ENCODE measurements around the gene TRA2B.

The TRA2B gene

DNA sequence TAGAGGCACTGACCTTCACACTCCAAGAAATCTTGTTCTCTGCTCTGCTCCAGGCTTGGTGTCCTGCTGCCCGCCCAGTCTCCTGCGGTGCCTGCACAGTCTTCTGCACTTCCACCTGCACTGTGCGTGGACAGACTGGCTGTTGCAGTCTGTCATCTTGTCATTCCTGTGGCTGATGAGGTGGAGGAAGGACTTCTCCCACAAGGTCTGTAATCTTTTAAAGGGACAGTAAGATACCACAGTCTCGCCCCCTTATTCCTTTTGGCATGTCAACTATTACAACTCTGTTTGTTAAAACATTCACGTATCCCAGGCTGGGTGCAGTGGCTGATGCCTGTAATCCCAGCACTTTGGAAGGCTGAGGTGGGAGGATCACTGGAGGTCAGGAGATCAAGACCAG lies 58.9 kb downstream of the TRA2B start:
- Mint-ChIP-seq H3K27ac (peak overlapping the region; percentile 89), H3K4me3 (no peak overlapping the region), H3K9me3 (no peaks in the 10 kb centered on the region), H3K27me3 (ENCODE audit: low read depth, poor library complexity) (peaks cover 23% of the 10 kb centered on the region), H3K36me3 (ENCODE audit: low read depth) (no peaks in the 10 kb centered on the region), H3K4me1 (peaks cover 5% of the 10 kb centered on the region)
- TF ChIP-seq, protein P1, sequence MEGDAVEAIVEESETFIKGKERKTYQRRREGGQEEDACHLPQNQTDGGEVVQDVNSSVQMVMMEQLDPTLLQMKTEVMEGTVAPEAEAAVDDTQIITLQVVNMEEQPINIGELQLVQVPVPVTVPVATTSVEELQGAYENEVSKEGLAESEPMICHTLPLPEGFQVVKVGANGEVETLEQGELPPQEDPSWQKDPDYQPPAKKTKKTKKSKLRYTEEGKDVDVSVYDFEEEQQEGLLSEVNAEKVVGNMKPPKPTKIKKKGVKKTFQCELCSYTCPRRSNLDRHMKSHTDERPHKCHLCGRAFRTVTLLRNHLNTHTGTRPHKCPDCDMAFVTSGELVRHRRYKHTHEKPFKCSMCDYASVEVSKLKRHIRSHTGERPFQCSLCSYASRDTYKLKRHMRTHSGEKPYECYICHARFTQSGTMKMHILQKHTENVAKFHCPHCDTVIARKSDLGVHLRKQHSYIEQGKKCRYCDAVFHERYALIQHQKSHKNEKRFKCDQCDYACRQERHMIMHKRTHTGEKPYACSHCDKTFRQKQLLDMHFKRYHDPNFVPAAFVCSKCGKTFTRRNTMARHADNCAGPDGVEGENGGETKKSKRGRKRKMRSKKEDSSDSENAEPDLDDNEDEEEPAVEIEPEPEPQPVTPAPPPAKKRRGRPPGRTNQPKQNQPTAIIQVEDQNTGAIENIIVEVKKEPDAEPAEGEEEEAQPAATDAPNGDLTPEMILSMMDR (IDR thresholded peaks at IDR 0.05) = no peak
- no peak for DNase-seq

DNA sequence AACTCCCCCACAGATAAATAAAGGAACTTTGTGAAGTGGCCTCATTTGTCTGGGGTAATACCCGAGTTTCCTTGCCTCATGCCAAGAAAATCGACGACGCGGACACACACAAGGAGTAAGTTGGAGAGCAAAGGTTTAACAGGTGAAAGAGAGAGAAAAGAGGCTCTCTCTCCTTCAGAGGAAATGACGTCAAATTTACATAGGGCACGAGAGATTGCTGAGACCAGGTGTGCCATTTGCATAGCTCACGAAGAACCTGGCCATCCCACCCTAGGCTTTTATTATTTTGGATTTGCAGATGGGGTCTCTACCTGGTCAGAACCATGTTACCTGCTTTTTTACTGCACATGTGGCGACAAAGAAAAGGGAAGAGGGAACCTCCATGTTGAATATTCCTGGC lies 63.7 kb downstream of the TRA2B start:
- TF ChIP-seq, protein P1 (IDR thresholded peaks at IDR 0.05) = no peak
- Mint-ChIP-seq H3K27ac (no peak overlapping the region), H3K9me3 (no peaks in the 10 kb centered on the region), H3K36me3 (ENCODE audit: low read depth) (no peaks in the 10 kb centered on the region), H3K4me1 (peaks cover 5% of the 10 kb centered on the region), H3K4me3 (no peak overlapping the region), H3K27me3 (ENCODE audit: low read depth, poor library complexity) (peaks cover 11% of the 10 kb centered on the region)
- DNase-seq = no peak

DNA sequence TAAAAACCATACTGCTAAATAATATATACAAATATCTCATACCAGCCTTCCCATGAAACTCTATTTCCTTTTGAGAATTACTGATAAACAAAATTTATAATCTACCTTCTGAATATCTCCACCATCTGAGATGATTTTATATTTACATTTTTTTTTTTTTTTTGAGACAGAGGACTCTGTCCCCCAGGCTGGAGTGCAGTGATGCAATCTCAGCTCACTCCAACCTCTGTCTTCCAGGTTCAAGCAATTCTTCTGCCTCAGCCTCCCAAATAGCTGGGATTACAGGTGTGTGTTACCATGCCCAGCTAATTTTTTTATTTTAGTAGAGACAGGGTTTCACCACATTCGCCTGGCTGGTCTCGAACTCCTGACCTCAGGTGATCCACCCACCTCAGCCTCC lies 70.2 kb downstream of the TRA2B start:
- Mint-ChIP-seq H3K36me3 (ENCODE audit: low read depth) (no peaks in the 10 kb centered on the region), H3K27me3 (ENCODE audit: low read depth, poor library complexity) (peaks cover 10% of the 10 kb centered on the region), H3K9me3 (no peaks in the 10 kb centered on the region), H3K27ac (no peak overlapping the region), H3K4me1 (peaks cover 5% of the 10 kb centered on the region), H3K4me3 (no peak overlapping the region)
- DNase-seq = no peak
- TF ChIP-seq, protein P1 (IDR thresholded peaks at IDR 0.05) = no peak

DNA sequence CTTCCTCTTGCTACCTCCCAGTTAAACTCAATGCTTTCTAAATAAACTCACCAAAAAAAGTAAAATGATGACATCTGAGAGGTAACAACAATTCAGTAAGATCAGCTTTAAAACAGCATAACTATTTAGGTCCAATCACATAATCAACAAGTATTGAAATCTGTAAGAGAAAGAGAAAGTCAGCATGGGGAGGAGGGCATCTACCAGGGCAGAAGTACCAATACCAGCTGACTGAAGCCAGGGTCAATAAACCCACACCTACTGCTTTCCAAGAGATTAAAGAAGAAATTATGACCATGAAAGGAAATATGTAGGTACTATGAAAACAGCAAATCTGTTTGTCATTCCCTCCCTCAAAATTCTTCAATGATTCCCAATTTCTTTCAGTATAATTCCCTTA lies 70.8 kb downstream of the TRA2B start:
- no peaks in the 10 kb centered on the region for H3K36me3 Mint-ChIP-seq (ENCODE audit: low read depth)
- TF ChIP-seq, protein P1 (IDR thresholded peaks at IDR 0.05) = no peak
- H3K27ac Mint-ChIP-seq = no peak overlapping the region
- no peak overlapping the region for H3K4me3 Mint-ChIP-seq
- no peak for DNase-seq
- H3K27me3 Mint-ChIP-seq (ENCODE audit: low read depth, poor library complexity) = peaks cover 10% of the 10 kb centered on the region
- no peaks in the 10 kb centered on the region for H3K9me3 Mint-ChIP-seq
- peaks cover 5% of the 10 kb centered on the region for H3K4me1 Mint-ChIP-seq

DNA sequence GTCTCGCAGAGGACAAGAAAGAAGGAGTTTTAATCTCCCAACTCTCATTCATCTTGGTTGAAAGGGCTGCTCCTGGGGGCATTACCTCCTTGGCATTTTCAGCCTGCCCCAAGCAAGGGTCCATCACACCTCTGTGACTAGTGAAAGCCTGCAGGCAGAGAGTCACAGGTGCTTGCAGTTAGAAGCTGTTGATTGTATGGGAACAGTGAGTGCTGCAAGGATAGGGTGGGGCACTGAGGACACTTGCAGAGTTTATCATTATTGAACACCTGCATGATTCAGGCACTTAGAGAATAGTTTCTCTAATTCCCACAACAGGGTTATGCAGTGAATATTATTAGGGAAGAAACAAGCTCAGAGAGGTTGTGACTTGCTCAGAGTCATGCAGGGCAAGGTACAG lies 71.3 kb downstream of the TRA2B start:
- peaks cover 10% of the 10 kb centered on the region for H3K27me3 Mint-ChIP-seq (ENCODE audit: low read depth, poor library complexity)
- H3K4me3 Mint-ChIP-seq = no peak overlapping the region
- H3K9me3 Mint-ChIP-seq = no peaks in the 10 kb centered on the region
- no peak overlapping the region for H3K27ac Mint-ChIP-seq
- TF ChIP-seq, protein P1 (IDR thresholded peaks at IDR 0.05) = no peak
- H3K4me1 Mint-ChIP-seq = peaks cover 5% of the 10 kb centered on the region
- no peaks in the 10 kb centered on the region for H3K36me3 Mint-ChIP-seq (ENCODE audit: low read depth)
- no peak for DNase-seq

Data from nephron progenitor cell (in vitro differentiated cells).